GM13977 (cell line): ENCODE data around the gene CARD14.
"Not testable (repeated sequence)": the region's sequence is repeated elsewhere in the genome, so short reads cannot be mapped to it uniquely, and the experiment has no call there.

ENCODE experiments used
- DNase-seq: peaks from one replicate; pipeline ENCODE4 v3.0.0; 2012; ENCODE audit warnings: low spot score
- in situ Hi-C: fragments of 300-500 bp; cut with MboI; formaldehyde crosslinking; loops from one replicate; pipeline ENCODE4 v1.12.0; 2022; ENCODE audit warnings: low sequenced_read_pairs, low pct_unique_long_range_greater_than_20kb, mixed read lengths, inconsistent platforms; ENCODE audit not compliant: unreplicated experiment
- TF ChIP-seq, protein P1 (sequence below): IDR thresholded peaks from 2 replicates; pipeline ENCODE4 v1.5.1; 2012; ENCODE audit warnings: mild to moderate bottlenecking, control low read depth; ENCODE audit not compliant: insufficient read depth; ENCODE audit errors: extremely low read depth, missing control alignments

Gene CARD14

DNA sequence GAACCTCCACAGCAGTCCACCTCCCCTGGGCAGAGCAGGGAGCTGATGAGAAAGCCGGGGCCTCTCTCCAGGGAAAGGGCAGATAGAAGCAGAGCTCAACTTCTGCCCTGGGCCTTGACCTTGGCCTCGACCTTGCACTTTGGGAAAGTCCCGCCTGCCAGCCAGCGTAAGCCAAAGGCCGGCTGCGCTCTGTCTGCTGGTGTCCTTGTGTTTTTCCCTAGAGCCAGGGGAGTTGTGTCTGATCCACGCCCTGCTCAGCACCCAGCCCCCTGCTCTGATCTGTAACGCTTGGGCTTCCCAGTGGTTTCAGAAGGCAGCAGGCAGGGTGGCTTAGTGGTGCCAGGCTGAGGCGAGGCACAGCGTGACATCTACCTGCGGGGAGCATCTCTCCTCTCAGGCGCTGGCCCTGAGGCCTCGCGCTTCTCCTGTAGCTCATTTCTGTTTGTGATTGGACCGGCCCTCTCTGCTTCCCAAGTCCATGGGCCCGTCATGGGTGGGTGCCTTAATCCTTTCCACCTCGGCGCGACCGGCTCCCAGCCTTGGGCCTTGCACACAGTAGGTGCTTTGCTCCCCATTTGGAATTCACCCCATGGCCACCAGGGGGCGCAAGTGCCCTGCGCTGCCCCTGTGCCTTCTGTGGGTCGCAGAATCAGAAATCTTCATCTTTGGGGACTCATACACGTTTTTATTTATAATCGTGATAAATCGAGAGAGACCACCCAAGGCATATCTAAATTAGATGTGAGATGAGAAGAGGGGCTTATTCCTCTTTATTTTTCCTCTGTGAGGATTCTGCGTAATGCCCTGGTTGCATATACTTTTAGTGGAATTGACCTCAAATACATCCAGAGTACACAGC lies 26.1 kb downstream of the CARD14 start:
- DNase-seq: peak; percentile 64
- TF ChIP-seq, protein P1, sequence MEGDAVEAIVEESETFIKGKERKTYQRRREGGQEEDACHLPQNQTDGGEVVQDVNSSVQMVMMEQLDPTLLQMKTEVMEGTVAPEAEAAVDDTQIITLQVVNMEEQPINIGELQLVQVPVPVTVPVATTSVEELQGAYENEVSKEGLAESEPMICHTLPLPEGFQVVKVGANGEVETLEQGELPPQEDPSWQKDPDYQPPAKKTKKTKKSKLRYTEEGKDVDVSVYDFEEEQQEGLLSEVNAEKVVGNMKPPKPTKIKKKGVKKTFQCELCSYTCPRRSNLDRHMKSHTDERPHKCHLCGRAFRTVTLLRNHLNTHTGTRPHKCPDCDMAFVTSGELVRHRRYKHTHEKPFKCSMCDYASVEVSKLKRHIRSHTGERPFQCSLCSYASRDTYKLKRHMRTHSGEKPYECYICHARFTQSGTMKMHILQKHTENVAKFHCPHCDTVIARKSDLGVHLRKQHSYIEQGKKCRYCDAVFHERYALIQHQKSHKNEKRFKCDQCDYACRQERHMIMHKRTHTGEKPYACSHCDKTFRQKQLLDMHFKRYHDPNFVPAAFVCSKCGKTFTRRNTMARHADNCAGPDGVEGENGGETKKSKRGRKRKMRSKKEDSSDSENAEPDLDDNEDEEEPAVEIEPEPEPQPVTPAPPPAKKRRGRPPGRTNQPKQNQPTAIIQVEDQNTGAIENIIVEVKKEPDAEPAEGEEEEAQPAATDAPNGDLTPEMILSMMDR: peak; percentile 93
- in situ Hi-C loops: no loop called here

GRCh38 chr17:80196652-80197051 lies 26.8 kb downstream of the CARD14 start:
- in situ Hi-C loops: no loop called here
- no peak for DNase-seq
- TF ChIP-seq, protein P1: no peak

DNA sequence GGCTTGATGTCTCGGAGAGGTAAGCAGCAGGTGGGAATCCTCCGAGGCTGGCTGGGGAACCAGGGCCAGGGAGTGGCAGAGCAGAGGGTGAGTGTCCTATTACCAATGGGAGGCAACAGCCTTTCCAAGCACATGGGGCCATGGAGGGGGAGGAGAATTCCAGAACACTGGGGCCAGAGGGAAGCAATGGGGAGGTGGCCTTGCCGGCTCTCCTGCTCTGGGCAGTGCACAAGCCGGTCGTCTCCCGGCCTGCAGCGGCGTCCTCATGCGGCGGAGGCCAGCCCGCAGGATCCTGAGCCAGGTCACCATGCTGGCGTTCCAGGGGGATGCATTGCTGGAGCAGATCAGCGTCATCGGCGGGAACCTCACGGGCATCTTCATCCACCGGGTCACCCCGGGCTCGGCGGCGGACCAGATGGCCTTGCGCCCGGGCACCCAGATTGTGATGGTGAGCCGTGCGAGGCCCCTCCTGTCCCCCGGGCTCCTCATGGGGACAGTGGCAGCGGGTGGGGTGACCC lies 28.4 kb downstream of the CARD14 start:
- DNase-seq: no peak
- in situ Hi-C loops: no loop called here
- TF ChIP-seq, protein P1: no peak

DNA sequence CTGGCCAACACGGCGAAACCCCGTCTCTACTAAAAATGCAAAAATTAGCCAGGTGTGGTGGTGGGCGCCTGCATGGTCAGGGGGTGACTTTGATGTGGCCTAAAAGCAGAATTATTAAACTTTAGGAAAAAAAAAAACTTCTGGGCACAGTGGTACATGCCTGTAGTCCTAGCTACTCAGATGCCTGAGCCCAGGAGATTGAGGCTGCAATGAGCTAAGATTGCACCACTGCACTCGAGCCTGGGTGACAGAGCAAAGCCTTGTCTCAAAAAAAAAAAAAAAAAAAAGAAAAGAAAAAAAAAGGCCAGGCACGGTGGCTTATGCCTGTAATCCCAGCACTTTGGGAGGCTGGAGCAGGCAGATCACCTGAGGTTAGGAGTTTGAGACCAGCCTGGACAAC lies 29.5 kb downstream of the CARD14 start:
- in situ Hi-C loops: not testable (repeated sequence)

DNA sequence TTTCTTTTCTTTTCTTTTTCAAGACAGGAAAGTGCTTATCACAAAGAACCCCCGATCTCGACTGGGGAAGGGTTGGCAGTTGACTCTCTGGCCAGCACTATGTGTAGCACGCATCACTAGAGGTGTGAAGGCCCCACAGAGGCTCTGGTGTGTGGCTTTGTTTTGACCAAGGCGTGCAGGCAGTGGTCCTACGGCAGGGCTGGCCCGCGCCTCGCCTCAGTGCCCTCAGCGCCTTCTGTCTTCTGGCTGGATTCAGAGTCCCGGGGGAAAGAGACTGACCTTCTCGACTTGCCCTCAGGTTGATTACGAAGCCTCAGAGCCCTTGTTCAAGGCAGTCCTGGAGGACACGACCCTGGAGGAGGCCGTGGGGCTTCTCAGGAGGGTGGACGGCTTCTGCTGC lies 31.6 kb downstream of the CARD14 start:
- TF ChIP-seq, protein P1: no peak
- in situ Hi-C loops: no loop called here
- no peak for DNase-seq

More for the DNA sequence above, 29.5 kb downstream of the CARD14 start:
- DNase-seq: not testable (repeated sequence)

- TF ChIP-seq, protein P1: no peak
- in situ Hi-C loops: no loop called here
- no peak for DNase-seq
Measured at GRCh38 chr17:80202197-80202596, 32.4 kb downstream of the CARD14 start.

- TF ChIP-seq, protein P1: no peak
- in situ Hi-C loops: no loop called here
- DNase-seq: no peak
Measured at GRCh38 chr17:80203471-80203963, 33.7 kb downstream of the CARD14 start.
